Measurements from ENCODE around the gene POFUT1. TPM values are rescaled to one million over a fixed set of nuclear protein-coding genes. Genes with fewer than 3 reads are reported as not detected.
"Not testable (repeated sequence)": the region's sequence is repeated elsewhere in the genome, so short reads cannot be mapped to it uniquely, and the experiment has no call there.

The POFUT1 gene
- total RNA-seq, 1 donor from 2014 or later, result 22.6 TPM

GRCh38 chr20:32186506-32186905 lies 21.2 kb upstream of the POFUT1 start:
- intact Hi-C loops (cut with DNase I), result no loop called here

GRCh38 chr20:32188376-32189122 lies 19.1 kb upstream of the POFUT1 start:
- intact Hi-C loops (cut with DNase I), result no loop called here
- DNase-seq (ENCODE audit: low spot score), result no peak

More at GRCh38 chr20:32186506-32186905, 21.2 kb upstream of the POFUT1 start:
- no peak for DNase-seq (ENCODE audit: low spot score)

- intact Hi-C loops (cut with DNase I), result no loop called here
- no peak for DNase-seq (ENCODE audit: low spot score)
Measured at GRCh38 chr20:32189123-32189410, 18.6 kb upstream of the POFUT1 start.

GRCh38 chr20:32189691-32190615 lies 17.7 kb upstream of the POFUT1 start:
- intact Hi-C loops (cut with DNase I), result no loop called here
- DNase-seq (ENCODE audit: low spot score), result no peak

- no peak for DNase-seq (ENCODE audit: low spot score)
Measured at GRCh38 chr20:32190616-32191415, 16.9 kb upstream of the POFUT1 start.

GRCh38 chr20:32191422-32191821 lies 16.3 kb upstream of the POFUT1 start:
- intact Hi-C loops (cut with DNase I), result no loop called here
- no peak for DNase-seq (ENCODE audit: low spot score)

More at GRCh38 chr20:32190616-32191415, 16.9 kb upstream of the POFUT1 start:
- intact Hi-C loops (cut with DNase I), result no loop called here

- DNase-seq (ENCODE audit: low spot score), result no peak
- intact Hi-C loops (cut with DNase I), result no loop called here
Measured at GRCh38 chr20:32191873-32192272, 15.8 kb upstream of the POFUT1 start.

GRCh38 chr20:32192698-32193097 lies 15.0 kb upstream of the POFUT1 start:
- DNase-seq (ENCODE audit: low spot score), result no peak
- intact Hi-C loops (cut with DNase I), result no loop called here

- DNase-seq (ENCODE audit: low spot score); intact Hi-C loops (cut with DNase I): not testable (repeated sequence)
Measured at GRCh38 chr20:32193336-32193735, 14.3 kb upstream of the POFUT1 start.

- no peak for DNase-seq (ENCODE audit: low spot score)
- intact Hi-C loops (cut with DNase I), result no loop called here
Measured at GRCh38 chr20:32193996-32194395, 13.7 kb upstream of the POFUT1 start.

GRCh38 chr20:32195581-32195980 lies 12.1 kb upstream of the POFUT1 start:
- intact Hi-C loops (cut with DNase I), result no loop called here
- DNase-seq (ENCODE audit: low spot score), result no peak

GRCh38 chr20:32196613-32197012 lies 11.1 kb upstream of the POFUT1 start:
- DNase-seq (ENCODE audit: low spot score); intact Hi-C loops (cut with DNase I): not testable (repeated sequence)

- intact Hi-C loops (cut with DNase I); DNase-seq (ENCODE audit: low spot score): not testable (repeated sequence)
Measured at GRCh38 chr20:32197136-32197535, 10.5 kb upstream of the POFUT1 start.

- DNase-seq (ENCODE audit: low spot score), result no peak
- intact Hi-C loops (cut with DNase I), result no loop called here
Measured at GRCh38 chr20:32199006-32199405, 8.7 kb upstream of the POFUT1 start.

- no peak for DNase-seq (ENCODE audit: low spot score)
- intact Hi-C loops (cut with DNase I), result no loop called here
Measured at GRCh38 chr20:32201296-32201976, 6.2 kb upstream of the POFUT1 start.

GRCh38 chr20:32201977-32202363 lies 5.7 kb upstream of the POFUT1 start:
- no peak for DNase-seq (ENCODE audit: low spot score)
- intact Hi-C loops (cut with DNase I), result no loop called here

- intact Hi-C loops (cut with DNase I), result no loop called here
- no peak for DNase-seq (ENCODE audit: low spot score)
Measured at GRCh38 chr20:32203356-32204204, 4.1 kb upstream of the POFUT1 start.

All from cardiac septum (tissue), 1 donor.